ENCODE measurements around the gene RRP8.

DNA sequence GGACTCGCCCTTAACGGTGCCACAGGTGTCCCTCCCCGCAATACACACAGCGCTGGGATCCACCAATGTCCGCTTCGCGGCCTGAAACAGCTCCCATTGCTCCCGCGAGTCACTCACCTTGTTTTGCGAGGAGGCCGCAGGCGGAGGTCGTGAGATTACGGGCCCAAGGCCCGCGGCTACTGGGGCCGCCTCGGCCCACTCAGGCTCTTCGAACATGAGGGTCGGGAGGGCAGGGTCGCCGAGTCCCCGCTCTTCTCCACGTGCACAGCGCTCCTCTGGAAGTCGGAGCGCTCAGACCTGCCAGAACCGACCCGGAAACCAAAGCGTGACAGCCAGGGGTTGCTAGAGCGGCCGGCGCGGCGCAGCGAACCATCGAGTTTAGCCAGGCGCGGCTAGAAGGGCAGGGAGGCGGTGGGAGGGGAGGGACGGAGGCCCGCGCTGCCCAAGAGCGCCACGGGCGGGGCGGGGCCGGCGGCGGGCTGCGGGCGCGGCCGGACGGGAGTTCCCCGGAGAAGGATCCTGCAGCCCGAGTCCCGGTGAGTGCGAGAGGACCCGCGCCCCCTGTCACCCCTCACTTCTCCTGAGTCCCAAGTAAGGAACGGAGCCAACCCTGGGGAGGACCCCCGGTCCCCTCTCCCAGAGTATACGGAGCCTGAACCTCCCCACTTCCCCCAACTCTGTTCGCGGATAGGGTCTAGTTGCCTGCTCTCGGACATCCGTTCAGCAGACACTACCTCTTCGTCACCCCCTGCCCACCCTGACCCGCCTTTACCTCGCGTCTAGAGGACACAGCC lies at the start of gene RRP8, which contains the start of gene ILK:
- TF ChIP-seq POLR2AphosphoS5 (IDR thresholded peaks at IDR 0.05), result peak; percentile 87 to 96 (median 94)
- TF ChIP-seq, protein P1, sequence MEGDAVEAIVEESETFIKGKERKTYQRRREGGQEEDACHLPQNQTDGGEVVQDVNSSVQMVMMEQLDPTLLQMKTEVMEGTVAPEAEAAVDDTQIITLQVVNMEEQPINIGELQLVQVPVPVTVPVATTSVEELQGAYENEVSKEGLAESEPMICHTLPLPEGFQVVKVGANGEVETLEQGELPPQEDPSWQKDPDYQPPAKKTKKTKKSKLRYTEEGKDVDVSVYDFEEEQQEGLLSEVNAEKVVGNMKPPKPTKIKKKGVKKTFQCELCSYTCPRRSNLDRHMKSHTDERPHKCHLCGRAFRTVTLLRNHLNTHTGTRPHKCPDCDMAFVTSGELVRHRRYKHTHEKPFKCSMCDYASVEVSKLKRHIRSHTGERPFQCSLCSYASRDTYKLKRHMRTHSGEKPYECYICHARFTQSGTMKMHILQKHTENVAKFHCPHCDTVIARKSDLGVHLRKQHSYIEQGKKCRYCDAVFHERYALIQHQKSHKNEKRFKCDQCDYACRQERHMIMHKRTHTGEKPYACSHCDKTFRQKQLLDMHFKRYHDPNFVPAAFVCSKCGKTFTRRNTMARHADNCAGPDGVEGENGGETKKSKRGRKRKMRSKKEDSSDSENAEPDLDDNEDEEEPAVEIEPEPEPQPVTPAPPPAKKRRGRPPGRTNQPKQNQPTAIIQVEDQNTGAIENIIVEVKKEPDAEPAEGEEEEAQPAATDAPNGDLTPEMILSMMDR (IDR thresholded peaks at IDR 0.05), result no peak

Measured in sigmoid colon (tissue), 4 donors.